Inflammatory macrophage (primary cell): ENCODE data around the gene GPC5.

Source experiments
- DNase-seq, 2 donors: peaks; one replicate each; pipeline ENCODE4 v3.0.0-alpha.2; 2020 to 2022

Gene GPC5

DNA sequence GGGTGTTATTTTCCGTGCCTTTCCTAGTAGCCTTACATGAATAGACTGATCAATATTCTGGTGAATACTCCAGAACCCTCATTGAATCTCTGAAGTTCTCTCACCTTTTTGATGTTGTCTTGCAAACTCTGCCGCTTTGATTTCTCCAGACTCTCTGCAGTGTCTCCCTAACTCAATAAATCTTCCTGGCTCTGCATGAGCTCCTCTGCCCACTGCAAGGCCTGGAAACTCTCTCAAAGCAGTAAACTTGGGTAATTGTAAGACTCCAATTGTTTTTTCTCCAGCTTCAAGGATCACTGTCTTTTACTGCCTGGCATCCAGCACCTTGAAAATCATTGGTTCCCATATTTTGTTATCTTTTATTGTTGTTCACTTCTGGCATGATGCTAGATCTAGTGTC, 198.4 kb downstream of the GPC5 start:
- no peak for DNase-seq

- DNase-seq: no peak
Measured at GRCh38 chr13:91598655-91599054, 200.2 kb downstream of the GPC5 start.

GRCh38 chr13:91601273-91601672, 202.9 kb downstream of the GPC5 start:
- DNase-seq: no peak

- DNase-seq: no peak
Measured at GRCh38 chr13:91601807-91602206, 203.4 kb downstream of the GPC5 start.

GRCh38 chr13:91609353-91609752, 210.9 kb downstream of the GPC5 start:
- DNase-seq: no peak

DNA sequence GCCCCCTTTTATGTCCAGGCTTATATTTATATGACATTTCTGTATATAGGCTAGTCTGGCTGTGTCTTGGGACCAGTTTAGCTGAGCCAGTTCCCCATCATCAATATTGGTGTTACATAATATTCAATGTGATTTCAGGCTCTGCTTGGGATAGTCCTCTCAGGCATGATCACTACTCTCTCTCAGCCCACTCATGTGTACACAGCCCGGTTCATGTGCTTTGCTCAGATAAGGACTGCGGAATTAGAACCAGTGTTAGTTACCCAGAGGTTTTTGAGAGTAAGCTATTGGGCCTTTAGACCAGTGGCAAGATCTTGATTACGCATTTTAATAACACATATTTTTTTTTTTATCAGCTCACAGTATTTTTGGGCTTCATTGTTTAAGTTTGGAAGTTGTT, 219.9 kb downstream of the GPC5 start:
- DNase-seq: no peak

DNA sequence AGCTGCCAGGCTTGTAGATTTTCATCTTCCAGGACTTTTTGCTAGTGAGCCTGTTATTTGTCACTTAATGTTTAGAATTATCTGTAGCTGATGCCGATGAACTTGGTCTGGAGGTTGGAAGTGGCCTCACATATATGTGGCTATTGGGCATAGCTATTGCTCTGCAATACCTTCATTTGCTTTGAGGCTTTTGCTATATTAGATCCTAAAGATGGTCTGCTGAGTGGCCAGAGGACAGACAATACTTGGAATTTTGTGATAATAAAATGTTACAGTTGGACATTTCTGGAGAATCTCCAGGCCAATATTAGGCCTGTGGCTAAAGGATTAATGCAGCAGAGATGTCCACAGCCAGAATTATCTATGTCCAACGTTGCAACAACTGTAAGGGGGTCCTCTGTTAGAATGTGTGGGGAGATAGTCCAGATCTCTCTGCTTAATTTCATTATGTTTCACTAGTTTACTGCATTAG, 222.3 kb downstream of the GPC5 start:
- DNase-seq: no peak

DNA sequence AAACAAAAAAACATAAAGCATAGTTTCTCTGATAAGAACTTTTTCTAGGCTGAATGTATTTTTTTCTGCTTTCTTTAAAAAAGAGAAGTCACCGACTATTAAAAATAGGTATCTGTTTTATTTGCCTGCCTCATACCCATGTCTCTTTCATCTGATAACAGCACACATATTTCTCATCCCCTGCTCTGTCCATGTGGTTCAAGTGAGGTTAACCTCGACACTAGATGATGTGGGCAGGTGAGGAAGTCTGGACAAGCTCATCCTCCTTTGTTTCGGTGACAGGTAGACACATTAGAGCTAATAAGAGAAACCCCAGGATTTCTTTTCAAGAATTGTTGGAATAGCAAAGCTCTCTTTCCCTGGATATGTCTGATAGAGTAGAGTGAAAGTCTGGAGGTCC, 222.7 kb downstream of the GPC5 start:
- no peak for DNase-seq

GRCh38 chr13:91621963-91622362, 223.5 kb downstream of the GPC5 start:
- no peak for DNase-seq

DNA sequence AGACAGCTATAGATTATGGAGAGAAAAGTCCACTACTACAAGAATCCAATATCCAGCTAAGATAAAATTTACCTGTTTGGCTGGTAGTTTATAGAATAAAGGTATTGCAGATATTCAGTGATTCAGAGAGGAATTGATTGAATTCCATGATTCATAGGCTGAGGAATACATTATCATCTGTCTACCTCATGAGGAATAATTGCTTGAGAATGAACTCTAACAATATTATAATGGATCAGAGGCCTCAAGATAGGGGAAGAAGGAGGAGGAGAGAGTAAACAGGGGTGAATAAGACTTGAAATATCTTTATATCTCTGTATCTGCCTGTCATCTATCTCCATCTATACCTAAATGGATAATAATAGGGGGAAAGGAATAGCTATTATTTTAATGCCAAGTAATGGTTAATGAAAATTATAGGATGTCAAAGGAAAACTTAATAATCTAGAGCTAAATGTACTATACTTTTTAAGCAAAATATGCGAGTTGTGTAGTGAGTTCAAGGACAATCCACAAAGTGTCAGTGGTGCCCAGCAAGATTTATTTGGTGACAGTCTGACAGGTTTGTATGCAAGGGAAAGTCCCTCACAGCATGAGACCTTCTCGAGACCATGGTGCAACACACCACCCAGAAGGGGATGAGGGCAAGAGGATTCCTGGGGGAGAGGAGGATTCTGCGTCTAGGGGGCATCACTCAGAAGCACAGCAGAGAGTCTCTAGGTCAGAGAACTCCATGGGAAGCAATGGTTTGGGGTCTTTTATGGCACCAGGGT, 224.5 kb downstream of the GPC5 start:
- no peak for DNase-seq

DNA sequence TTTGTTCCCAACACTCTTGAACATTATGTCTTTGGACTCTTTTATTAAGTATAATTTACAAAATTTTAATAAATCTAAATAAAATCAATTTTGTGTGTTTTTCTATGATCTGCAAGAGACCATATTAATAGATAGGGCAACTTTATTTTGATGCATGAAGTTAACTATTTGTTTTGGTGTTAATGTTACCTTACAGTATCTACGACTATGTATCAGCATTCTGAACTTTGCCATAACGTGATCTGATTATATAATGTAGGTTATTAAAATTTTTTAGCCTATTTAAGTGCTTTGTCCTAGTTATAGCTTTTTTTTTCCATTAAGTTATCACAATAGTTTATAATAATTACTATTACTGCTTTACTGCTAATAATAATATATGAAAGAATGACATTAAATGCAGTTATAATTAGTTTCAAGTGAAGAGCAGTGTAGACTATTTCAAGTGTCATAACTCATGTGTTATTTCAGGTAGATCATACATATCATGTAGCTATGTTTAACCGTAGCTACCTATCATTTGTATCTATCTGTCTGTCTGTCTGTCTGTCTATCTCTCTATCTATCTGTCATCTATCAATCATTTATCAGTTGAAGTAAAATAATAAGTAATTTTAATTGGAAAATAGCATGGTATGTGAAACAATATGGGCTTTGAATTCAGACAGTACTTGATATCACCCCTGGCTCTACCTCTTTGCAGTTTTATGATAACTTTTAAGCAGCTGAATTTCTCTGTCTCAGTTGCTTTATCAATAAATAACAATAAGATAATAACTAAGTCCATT, 229.7 kb downstream of the GPC5 start:
- no peak for DNase-seq

- no peak for DNase-seq
Measured at GRCh38 chr13:91630946-91631345, 232.5 kb downstream of the GPC5 start.

- DNase-seq: no peak
Measured at GRCh38 chr13:91632086-91632485, 233.7 kb downstream of the GPC5 start.

GRCh38 chr13:91639330-91639729, 240.9 kb downstream of the GPC5 start:
- no peak for DNase-seq

GRCh38 chr13:91643394-91643793, 245.0 kb downstream of the GPC5 start:
- no peak for DNase-seq

GRCh38 chr13:91644806-91645205, 246.4 kb downstream of the GPC5 start:
- DNase-seq: no peak

- no peak for DNase-seq
Measured at GRCh38 chr13:91647361-91647990, 249.1 kb downstream of the GPC5 start.

- DNase-seq: no peak
Measured at GRCh38 chr13:91648012-91648411, 249.6 kb downstream of the GPC5 start.

DNA sequence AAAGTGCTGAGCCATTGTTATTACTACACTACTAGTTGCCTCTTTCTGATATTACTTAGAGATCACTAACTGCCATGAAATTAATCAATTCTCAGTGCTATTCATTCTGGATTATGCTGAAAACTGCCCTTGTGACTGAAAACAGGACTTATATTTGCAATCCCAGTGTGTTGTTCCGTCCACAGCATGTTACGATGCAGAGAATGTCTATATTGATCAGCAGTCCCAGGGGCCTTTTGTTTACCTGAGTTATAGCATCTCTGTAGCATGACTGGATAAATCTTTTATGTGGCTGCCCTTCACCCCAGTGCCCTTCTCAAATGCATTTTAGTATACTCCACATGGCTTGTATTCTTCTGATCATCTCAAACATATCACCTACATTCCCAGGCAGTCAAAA, 251.0 kb downstream of the GPC5 start:
- DNase-seq: no peak

DNA sequence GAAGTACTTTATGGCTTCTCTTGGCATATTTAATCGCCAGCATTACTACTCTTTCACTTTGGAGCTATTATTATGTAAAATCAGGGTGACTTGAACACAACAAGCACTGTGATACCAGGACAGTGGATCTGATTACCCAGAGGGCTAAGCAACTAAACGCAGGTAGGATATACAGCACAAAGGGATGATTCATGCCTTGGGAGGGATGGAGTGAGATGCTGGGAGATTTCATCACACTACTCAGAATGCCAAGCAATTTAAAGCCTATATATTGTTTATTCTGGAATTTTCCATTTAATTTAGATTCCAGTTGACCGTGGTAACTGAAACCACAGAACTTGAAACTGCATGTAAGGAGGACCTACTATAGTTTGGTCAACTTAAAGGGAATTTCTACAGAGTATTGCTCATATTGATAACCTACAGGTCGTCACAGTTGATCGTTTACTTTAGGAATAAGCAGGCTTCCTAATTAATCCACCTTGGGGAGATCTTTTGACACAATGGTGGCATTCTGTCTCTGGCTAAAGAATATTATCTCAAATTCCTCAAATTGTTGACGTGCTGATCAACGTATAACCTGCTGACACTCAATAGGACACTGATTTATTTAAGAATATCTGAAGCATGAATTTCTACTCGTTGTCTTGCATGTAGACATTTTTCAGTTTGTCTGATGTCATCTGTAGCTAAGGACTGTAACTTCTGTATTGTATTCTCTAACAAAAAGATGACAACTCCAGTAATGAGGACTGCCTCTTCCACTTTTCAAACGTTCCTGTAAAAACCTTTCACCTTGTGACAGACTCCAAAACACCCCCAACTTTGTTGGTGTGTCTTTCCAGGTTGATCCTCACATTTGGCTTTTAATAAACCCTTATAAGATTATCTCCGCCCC, 254.2 kb downstream of the GPC5 start:
- no peak for DNase-seq

DNA sequence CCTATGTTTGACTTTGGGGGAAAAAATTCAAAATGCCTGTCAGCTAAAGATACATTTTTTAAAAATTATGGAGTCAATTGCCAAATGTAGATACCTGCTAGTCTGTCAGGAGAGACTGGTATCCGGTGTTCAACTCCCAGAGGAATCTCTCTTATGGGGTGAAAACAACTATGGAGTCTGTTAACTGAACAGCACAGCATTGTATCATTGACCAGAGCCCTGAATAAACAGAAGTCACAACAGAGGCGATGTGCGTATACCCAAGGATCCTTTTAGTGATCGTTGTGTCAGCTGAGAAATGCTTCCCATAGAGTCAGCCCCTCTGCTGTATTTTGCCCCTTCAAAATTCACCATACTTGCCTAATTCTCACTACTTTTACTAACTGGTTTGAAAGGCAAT, 257.3 kb downstream of the GPC5 start:
- DNase-seq: no peak

DNA sequence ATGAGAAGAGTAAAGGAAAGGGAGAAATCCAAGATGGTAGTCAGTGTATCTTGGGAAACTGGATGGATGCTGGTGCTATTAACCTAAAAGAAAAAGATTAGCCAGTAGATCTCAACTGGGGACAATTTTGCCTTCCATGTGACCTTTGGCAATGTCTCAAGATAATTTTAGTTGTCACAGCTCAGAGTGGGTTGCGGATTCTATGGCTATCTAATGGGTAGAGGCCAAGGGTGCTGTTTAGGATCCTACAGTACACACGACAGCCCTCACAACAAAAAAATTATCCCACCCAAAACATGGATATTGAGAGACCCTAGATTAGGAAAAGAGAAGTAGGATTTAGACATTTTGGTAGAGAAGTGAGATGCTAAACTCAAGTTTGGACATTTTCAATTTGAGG, 258.9 kb downstream of the GPC5 start:
- DNase-seq: no peak
